ENCODE measurements around the gene IFIT1. TPM values are rescaled to one million over a fixed set of nuclear protein-coding genes. Genes with fewer than 3 reads are reported as not detected.

Gene IFIT1
- total and polyA plus RNA-seq, 4 donors, result 13.2 to 17.9 (median 15.6) TPM

Other genes starting within 250 kb of the IFIT1 start
- gene CH25H, start 185.3 kb upstream of the IFIT1 start, total RNA-seq, result 1 to 10 TPM; 1.7 to 2.4 TPM
- gene CH25H, start 185.3 kb upstream of the IFIT1 start, polyA plus RNA-seq, result 1 to 10 TPM in 1 of 2 donors, not detected in 1; 1.0 TPM
- gene LIPA, start 140.8 kb upstream of the IFIT1 start, total RNA-seq, result 10 to 100 TPM; 55.5 to 83.3 TPM
- 10 to 100 TPM; 26.3 to 58.0 TPM for gene LIPA, start 140.8 kb upstream of the IFIT1 start, polyA plus RNA-seq
- gene IFIT2, start 90.6 kb upstream of the IFIT1 start, total RNA-seq, result 10 to 100 TPM in 1 of 2 donors, 1 to 10 TPM in 1; 4.6 to 11.9 TPM
- gene IFIT2, start 90.6 kb upstream of the IFIT1 start, polyA plus RNA-seq, result 10 to 100 TPM; 10.8 to 11.3 TPM
- gene IFIT3, start 64.6 kb upstream of the IFIT1 start, total RNA-seq, result 10 to 100 TPM; 14.2 to 19.0 TPM
- gene IFIT3, start 64.6 kb upstream of the IFIT1 start, polyA plus RNA-seq, result 10 to 100 TPM; 15.0 to 15.7 TPM
- gene IFIT1B, start 14.6 kb upstream of the IFIT1 start, total RNA-seq, result under 1 TPM; 0.16 to 0.87 TPM
- not detected for gene IFIT1B, start 14.6 kb upstream of the IFIT1 start, polyA plus RNA-seq
- gene IFIT5, start 21.9 kb downstream of the IFIT1 start, total RNA-seq, result 10 to 100 TPM; 18.5 to 19.0 TPM
- 10 to 100 TPM; 13.3 to 14.3 TPM for gene IFIT5, start 21.9 kb downstream of the IFIT1 start, polyA plus RNA-seq
- gene SLC16A12, start 143.0 kb downstream of the IFIT1 start, total RNA-seq, result under 1 TPM; 0.21 to 0.45 TPM
- gene SLC16A12, start 143.0 kb downstream of the IFIT1 start, polyA plus RNA-seq, result 1 to 10 TPM in 1 of 2 donors, under 1 TPM in 1; 0.63 to 6.7 TPM

Measured in aorta (tissue), 4 donors.